ENCODE measurements around the gene CD8B. TPM values are rescaled to one million over a fixed set of nuclear protein-coding genes. Genes with fewer than 3 reads are reported as not detected.
"Not testable (repeated sequence)": the region's sequence is repeated elsewhere in the genome, so short reads cannot be mapped to it uniquely, and the experiment has no call there.

CD8B gene
- total RNA-seq = 0.46 TPM
- long read RNA-seq = 0 reads

- DNase-seq (peak; percentile 49), ATAC-seq (ENCODE audit: poor library complexity) (peak; percentile 75)
- intact Hi-C loops (cut with DNase I) = not testable (repeated sequence)
Observed at GRCh38 chr2:86861628-86862379, at the start of gene CD8B. Gene CD8B, minus strand, starts transcription at chr2:86861886. Its CDS starts 21 bp downstream, at chr2:86861865.

- not testable (repeated sequence) for DNase-seq
Observed at GRCh38 chr2:86905868-86906267, 44.2 kb upstream of the CD8B start.

GRCh38 chr2:86900687-86901086, 39.0 kb upstream of the CD8B start:
- intact Hi-C loops (cut with DNase I); DNase-seq; ATAC-seq (ENCODE audit: poor library complexity): not testable (repeated sequence)

More at GRCh38 chr2:86905868-86906267, 44.2 kb upstream of the CD8B start:
- ATAC-seq (ENCODE audit: poor library complexity); intact Hi-C loops (cut with DNase I): not testable (repeated sequence)

- ATAC-seq (ENCODE audit: poor library complexity); intact Hi-C loops (cut with DNase I); DNase-seq: not testable (repeated sequence)
Observed at GRCh38 chr2:86886026-86886425, 24.3 kb upstream of the CD8B start.

- intact Hi-C loops (cut with DNase I) = not testable (repeated sequence)
Observed at GRCh38 chr2:86882865-86883264, 21.2 kb upstream of the CD8B start.

GRCh38 chr2:86882118-86882665, 20.5 kb upstream of the CD8B start:
- ATAC-seq (ENCODE audit: poor library complexity); DNase-seq; intact Hi-C loops (cut with DNase I): not testable (repeated sequence)

More at GRCh38 chr2:86882865-86883264, 21.2 kb upstream of the CD8B start:
- DNase-seq; ATAC-seq (ENCODE audit: poor library complexity): not testable (repeated sequence)

GRCh38 chr2:86878986-86879385, 17.3 kb upstream of the CD8B start:
- DNase-seq; ATAC-seq (ENCODE audit: poor library complexity); intact Hi-C loops (cut with DNase I): not testable (repeated sequence)

- ATAC-seq (ENCODE audit: poor library complexity); intact Hi-C loops (cut with DNase I); DNase-seq: not testable (repeated sequence)
Observed at GRCh38 chr2:86870941-86871340, 9.3 kb upstream of the CD8B start.

GRCh38 chr2:86868895-86869468, 7.3 kb upstream of the CD8B start:
- DNase-seq; ATAC-seq (ENCODE audit: poor library complexity); intact Hi-C loops (cut with DNase I): not testable (repeated sequence)

- DNase-seq; ATAC-seq (ENCODE audit: poor library complexity); intact Hi-C loops (cut with DNase I): not testable (repeated sequence)
Observed at GRCh38 chr2:86862380-86862703, 656 bp upstream of the CD8B start.

- ATAC-seq (ENCODE audit: poor library complexity); intact Hi-C loops (cut with DNase I); DNase-seq: not testable (repeated sequence)
Observed at GRCh38 chr2:86861175-86861574, 511 bp downstream of the CD8B start.

GRCh38 chr2:86860573-86860972, 1.1 kb downstream of the CD8B start:
- ATAC-seq (ENCODE audit: poor library complexity); intact Hi-C loops (cut with DNase I); DNase-seq: not testable (repeated sequence)

- DNase-seq; ATAC-seq (ENCODE audit: poor library complexity); intact Hi-C loops (cut with DNase I): not testable (repeated sequence)
Observed at GRCh38 chr2:86857688-86858087, 4.0 kb downstream of the CD8B start.

- DNase-seq; intact Hi-C loops (cut with DNase I); ATAC-seq (ENCODE audit: poor library complexity): not testable (repeated sequence)
Observed at GRCh38 chr2:86856498-86856897, 5.2 kb downstream of the CD8B start.

GRCh38 chr2:86855981-86856380, 5.7 kb downstream of the CD8B start:
- DNase-seq; intact Hi-C loops (cut with DNase I); ATAC-seq (ENCODE audit: poor library complexity): not testable (repeated sequence)

- DNase-seq; ATAC-seq (ENCODE audit: poor library complexity); intact Hi-C loops (cut with DNase I): not testable (repeated sequence)
Observed at GRCh38 chr2:86851581-86851980, 10.1 kb downstream of the CD8B start.

GRCh38 chr2:86842607-86843234, 19.0 kb downstream of the CD8B start:
- intact Hi-C loops (cut with DNase I); DNase-seq; ATAC-seq (ENCODE audit: poor library complexity): not testable (repeated sequence)

GRCh38 chr2:86841330-86841729, 20.4 kb downstream of the CD8B start:
- intact Hi-C loops (cut with DNase I); ATAC-seq (ENCODE audit: poor library complexity); DNase-seq: not testable (repeated sequence)
